GM19035 (cell line): Measurements from ENCODE around the gene CNTNAP5.

ENCODE experiments used
- ATAC-seq: cut with Tn5 transposase; IDR thresholded peaks from one replicate; pipeline ENCODE4 v1.9.1; 2021; ENCODE audit not compliant: unreplicated experiment

Gene CNTNAP5

DNA sequence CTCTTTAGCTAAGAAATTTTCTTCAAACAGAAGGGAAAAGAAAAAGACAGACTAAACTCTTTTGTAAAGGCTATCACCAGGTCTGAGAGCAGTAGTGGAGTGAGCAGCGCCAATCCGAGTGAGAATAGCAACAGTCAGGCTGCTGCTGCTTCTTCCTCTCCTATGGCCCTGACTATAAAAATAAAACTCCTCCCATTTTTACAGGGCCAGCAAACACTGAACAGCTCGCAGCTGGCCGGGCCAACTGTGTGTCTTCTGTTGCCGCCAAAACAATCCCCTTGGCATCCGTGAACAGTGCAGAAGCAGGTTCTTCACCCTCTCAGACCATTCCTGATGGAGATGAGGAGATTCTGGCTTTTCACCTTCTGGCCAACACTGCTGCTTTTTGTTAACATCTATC, 124.5 kb downstream of the CNTNAP5 start:
- no peak for ATAC-seq

DNA sequence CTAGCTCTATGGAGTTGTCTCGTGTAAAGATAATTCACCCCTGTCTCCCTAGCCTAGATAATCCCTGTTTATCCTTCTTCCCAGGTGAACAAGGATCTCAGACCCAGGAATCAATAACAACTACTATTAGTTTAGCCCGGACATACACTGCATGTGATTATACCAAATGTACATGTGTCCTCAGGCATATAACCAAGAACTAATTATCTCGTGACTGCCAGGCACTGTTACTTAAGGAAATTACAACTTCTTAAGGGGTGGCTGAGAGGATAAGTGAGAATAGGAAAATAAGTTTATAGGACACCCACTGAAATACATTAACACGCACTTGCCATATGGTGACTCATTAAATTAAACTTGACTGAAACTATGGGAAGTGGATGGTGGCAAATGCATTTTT, 126.6 kb downstream of the CNTNAP5 start:
- no peak for ATAC-seq

- ATAC-seq: no peak
Observed at GRCh38 chr2:124153713-124154112, 128.6 kb downstream of the CNTNAP5 start.

GRCh38 chr2:124159166-124159565, 134.1 kb downstream of the CNTNAP5 start:
- no peak for ATAC-seq

DNA sequence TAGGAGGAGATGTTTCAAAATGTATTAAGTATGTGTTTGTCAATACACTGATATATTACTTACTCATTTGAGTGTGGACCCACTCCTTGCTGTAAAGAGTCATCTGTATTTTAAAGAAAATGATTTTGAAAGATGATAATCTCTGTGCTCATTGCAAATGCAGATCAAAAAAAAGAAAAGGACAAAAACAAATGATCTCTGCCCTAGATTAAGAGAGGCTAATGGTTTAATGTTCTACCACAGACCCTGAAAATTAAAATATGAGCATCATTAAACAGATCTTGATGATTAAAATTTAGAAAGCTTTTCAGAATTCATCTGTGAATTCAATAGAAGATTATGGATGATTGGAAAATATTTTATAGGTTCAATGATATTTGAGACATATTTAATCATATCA, 136.5 kb downstream of the CNTNAP5 start:
- no peak for ATAC-seq

DNA sequence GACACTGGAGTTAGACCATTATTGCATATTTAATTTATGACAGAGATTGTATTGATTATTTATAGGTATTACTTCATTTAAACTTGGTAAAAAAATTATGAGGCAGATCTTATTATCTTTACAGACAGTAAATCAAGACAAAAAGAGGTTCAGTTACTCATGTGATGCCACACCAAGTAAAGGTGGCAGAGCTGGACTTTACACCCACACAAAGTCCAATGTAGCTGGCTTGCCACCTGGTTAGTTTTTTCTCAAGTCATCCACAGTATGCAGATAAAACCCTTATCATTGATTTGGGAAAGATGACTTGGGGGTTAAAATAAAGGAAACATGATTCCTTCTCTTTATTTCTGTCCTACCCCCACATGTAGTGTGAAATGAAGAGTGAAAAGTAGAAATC, 137.2 kb downstream of the CNTNAP5 start:
- ATAC-seq: no peak

GRCh38 chr2:124163840-124164239, 138.8 kb downstream of the CNTNAP5 start:
- no peak for ATAC-seq

GRCh38 chr2:124165698-124166097, 140.6 kb downstream of the CNTNAP5 start:
- no peak for ATAC-seq

DNA sequence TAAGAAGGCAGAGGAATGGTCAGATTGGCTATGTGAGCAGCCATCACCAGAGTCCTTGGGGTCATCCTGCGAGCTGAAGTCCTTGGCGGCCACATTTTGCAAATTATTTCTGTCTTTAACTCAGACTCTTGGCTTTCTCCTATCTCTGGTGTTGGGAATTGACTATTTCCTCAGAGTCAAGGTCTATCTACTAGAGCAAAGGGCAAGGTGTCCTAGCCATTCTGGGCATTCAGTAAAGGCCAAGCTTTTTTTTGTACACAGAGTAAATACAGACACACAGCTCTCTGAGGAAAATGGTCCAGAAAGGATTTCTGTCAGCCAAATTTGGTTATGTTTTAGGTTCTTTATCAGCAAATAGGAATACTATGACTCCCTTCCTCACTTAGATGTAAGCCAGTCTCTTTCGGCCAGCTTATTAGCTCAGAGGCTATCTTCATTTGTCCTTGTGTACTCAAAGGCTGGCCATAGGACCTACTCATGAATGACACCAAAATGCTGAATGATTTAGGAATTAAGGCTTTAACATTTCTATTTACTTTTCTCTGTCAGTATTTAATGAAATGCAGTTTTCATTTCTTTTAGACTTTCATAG, 146.5 kb downstream of the CNTNAP5 start:
- no peak for ATAC-seq

DNA sequence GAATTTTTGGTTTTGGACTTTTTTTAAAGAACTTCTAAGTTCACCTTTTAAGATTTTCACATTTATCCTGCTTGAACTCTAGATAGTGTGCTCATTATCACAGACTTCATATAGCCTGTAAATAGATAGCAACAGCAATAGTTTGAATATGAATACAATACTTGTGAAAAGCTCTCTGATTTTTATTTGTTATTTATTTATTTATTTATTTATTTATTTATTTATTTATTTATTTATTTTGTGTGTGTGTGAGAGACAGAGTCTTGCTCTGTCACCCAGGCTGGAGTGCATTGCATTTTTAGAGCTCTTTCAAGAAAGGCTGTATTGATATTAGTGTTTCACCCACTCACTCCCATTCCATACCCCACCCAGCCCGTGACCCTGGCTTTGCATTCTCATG, 153.6 kb downstream of the CNTNAP5 start:
- no peak for ATAC-seq

DNA sequence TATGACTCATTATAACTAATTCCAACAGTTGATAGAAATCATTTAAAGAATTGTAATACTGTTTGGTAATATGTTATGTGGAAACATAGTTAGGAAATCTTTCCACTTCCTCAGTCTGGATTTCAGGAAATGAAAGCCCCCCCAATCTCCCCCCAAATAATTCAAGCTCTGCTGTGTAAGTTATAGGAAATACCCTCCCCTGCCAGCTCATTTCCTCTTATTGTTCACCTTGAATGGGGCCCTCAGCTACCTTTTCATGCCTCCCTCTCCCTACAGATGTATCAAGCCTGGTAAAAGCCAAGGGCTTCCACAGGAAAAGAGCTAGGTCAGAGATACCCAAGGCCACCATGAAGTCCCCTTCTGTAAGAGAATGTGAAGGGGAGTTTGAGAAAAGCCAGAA, 155.5 kb downstream of the CNTNAP5 start:
- no peak for ATAC-seq

DNA sequence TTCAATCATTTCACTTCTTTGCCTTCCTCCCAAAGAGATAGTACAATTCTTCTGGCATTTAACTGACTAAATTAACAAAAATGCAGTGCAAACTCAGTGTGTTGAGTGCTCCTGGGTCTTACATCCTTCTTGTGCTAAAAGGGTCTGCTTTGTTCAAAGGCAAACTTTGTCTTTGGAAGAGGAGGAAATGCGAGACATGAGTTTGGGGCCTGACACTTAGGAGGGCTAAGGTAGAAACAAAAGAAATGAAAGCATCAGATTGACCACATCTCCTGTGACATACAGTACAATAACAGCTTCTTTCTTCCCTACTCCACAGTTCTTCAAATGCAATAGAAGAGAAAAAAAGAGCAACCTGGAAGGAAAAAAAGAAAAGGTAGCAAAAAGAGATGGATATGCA, 161.7 kb downstream of the CNTNAP5 start:
- no peak for ATAC-seq

DNA sequence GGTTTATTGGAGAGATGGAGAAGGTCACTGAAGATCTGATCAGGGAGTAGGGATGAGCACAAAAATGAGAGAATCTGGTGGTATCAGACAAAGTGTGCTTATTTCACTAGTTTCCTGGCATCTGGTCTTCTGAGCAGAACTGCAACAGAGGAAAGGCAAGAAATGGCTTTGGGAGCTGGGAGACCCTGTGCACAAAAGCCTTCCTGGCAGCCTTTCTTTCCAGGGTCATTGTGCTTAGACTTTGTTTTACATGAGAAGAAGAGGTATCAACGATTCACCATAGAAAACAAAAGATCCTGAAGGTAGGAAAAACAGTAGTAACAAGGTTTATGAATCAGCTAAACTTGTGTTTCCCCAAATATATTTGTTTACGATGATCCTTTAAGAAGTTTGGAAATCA, 162.9 kb downstream of the CNTNAP5 start:
- ATAC-seq: no peak

DNA sequence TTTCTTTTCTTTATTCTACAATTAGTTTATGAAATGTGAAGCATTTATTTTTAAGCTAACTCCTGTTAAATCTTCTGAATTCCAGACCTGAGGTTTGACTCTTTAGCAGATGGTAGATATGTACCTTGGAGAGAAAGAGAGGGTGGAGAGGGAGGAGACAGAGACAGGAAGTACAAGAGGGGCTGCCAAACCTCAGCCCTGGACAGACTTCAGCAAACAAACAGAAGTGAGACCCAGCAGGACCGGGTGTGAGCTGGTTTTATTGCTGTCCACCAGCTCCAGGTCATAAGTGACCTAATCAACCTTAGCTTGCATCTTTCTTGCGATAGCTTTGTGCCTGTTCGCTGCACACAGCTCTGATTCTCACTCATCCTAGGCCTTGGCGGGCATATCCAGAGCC, 168.6 kb downstream of the CNTNAP5 start:
- no peak for ATAC-seq

- ATAC-seq: no peak
Observed at GRCh38 chr2:124201713-124202112, 176.6 kb downstream of the CNTNAP5 start.

GRCh38 chr2:124209441-124209840, 184.4 kb downstream of the CNTNAP5 start:
- no peak for ATAC-seq

- no peak for ATAC-seq
Observed at GRCh38 chr2:124211461-124211860, 186.4 kb downstream of the CNTNAP5 start.

GRCh38 chr2:124213977-124214587, 189.0 kb downstream of the CNTNAP5 start:
- no peak for ATAC-seq

- ATAC-seq: no peak
Observed at GRCh38 chr2:124246170-124246569, 221.1 kb downstream of the CNTNAP5 start.

DNA sequence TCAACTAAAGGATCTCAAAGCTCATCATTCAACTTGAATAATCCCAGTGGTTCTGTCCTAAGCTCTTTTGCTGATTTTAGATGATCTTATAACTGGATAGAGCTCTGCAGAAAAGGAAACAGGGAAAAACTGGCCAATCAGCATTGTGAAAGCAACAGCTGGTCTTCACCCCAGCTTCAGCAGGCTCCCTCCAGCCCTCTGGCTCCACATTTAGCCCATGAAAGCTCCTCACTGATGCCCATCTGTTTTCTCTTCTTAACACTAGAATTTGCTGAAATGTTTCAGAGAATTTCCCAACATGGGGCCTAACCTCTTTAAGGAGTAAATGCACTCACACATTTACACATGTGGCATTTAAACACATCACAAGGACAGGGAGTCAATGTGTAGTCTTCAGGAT, 223.3 kb downstream of the CNTNAP5 start:
- ATAC-seq: no peak

GRCh38 chr2:124250433-124250832, 225.3 kb downstream of the CNTNAP5 start:
- no peak for ATAC-seq

DNA sequence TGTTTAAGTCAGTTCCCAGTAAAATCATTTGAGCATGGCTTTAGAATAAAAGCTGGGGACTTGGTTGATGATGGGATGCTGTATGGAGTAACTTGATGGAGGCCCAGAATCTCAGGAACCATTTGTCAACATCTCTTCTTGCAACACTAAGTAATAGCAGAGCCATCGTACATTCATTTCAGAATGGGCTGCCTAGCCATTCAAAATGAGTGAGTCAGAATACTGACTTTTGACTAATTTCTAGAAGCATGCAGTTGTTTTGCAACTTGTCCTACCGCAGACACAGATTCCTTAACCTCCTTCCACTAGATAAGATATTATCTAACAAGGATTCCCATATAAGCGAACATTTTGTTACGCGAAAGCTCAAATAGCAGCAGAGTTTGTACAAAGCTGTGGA, 229.5 kb downstream of the CNTNAP5 start:
- ATAC-seq: no peak

DNA sequence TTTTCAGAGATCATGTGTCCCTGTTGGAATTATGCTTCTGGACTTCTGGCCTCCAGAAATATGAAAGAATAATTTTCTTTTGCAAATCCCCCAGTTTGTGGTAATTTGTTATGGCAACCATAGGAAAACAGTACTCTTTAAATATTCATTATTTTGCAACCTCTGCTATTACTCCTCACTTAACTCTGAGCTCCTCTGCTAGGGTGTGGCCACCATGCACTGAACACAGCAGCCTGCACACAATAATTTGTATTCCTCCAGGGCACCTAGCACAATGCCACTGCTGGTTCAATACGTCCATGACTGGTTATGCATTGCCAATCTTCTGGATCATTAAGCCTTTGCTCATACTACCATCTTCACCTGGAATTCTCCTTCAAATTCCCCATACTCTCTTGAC, 232.0 kb downstream of the CNTNAP5 start:
- no peak for ATAC-seq
